Measurements from ENCODE around the gene CPSF4L.
"Not testable (repeated sequence)": the region's sequence is repeated elsewhere in the genome, so short reads cannot be mapped to it uniquely, and the experiment has no call there.

The CPSF4L gene, protein sequence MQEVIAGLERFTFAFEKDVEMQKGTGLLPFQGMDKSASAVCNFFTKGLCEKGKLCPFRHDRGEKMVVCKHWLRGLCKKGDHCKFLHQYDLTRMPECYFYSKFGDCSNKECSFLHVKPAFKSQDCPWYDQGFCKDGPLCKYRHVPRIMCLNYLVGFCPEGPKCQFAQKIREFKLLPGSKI

DNA sequence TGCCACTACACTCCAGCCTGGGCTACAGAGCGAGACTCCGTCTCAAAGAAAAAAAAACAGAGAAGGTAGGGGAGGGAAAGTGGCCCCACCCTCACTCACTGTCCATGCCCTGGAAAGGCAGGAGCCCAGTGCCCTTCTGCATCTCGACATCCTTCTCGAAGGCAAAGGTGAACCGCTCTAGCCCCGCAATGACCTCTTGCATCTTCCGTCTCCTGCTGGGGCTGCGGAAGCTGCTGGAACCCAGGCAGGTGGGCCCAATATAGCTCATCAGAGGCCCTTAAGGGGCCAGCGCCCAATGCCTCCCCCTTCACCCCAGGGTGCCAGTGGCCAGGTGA lies at the start of gene CPSF4L:
Gene CPSF4L (minus strand): TSS at position 264 of the 335 bp plus-strand sequence. CDS start 62 bp downstream, at position 202.
- no peak for DNase-seq

DNA sequence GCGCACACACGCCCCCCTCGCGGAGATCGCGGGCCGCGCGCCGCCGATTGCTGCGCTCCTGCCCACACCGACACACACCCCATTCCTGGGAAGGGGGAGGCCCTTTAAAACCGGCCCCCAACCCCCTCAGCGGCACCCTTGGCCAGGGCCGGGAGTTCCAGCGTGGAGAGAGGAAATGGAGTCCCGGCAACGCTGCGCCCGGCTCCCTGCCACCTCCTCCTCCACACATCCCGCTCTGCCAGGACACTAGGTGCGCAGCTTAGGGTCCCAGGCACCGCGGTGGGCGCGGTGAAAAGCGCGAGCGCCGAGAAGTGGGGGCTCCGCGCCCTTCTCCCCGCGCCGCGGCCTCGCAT lies 49.7 kb upstream of the CPSF4L start:
- no peak for DNase-seq

DNA sequence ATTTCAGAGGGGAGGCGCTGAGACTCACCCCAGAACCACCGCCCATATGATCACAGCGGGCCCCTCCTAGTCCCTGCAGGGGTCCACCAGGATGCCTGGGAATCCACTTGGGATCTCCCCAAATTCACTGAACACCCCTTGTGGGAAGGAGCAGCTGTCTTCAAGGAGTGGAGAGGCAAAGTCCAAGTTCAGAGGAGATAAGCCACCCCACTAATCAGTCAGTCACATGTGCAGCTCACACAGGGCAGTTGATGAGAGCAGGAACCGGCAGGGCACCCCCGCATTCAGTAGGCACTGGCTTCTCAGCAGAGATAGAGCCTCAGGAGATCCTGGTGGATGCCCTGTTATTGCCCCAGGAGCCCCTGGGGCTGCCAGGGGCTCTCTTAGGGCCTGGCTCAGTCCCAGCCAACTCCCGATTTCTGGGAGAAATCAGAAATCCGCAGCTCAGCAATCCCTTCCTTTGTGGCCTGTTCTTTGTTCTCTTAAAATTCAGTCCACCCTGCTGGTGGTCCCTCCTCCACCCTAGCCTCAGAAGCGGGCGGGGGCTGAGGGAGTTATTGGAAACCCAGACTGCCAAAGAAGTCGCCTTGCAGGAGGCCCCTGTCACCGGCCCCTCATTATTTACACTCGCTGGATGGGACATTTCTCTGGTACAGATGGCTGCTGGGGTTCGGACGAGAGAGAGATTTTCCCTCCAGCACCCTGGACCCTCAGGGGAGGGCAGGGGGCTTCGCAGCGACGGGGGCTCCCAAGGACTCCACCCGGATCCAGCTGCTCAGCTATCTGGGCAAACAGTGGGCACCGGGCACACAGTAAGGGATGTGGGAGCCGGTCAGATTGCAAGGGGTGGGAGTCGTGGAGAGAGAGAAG lies 48.3 kb upstream of the CPSF4L start:
- no peak for DNase-seq

DNA sequence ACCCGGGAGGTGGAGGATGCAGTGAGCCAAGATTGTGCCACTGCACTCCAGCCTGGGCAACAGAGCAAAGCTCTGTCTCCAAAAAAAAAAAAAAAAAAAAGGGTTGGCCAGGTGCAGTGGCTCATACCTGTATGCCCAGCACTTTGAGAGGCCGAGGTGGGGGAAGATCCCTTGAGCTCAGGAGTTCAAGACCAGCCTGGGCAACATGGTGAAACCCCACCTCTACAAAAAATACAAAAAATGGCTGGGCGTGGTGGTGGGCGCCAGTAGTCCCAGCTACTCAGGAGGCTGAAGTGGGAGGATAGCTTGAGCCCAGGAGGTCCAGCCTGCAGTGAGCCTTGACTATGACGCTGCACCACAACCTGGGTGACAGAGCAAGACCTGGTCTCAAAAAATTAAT lies 47.3 kb upstream of the CPSF4L start:
- not testable (repeated sequence) for DNase-seq

DNA sequence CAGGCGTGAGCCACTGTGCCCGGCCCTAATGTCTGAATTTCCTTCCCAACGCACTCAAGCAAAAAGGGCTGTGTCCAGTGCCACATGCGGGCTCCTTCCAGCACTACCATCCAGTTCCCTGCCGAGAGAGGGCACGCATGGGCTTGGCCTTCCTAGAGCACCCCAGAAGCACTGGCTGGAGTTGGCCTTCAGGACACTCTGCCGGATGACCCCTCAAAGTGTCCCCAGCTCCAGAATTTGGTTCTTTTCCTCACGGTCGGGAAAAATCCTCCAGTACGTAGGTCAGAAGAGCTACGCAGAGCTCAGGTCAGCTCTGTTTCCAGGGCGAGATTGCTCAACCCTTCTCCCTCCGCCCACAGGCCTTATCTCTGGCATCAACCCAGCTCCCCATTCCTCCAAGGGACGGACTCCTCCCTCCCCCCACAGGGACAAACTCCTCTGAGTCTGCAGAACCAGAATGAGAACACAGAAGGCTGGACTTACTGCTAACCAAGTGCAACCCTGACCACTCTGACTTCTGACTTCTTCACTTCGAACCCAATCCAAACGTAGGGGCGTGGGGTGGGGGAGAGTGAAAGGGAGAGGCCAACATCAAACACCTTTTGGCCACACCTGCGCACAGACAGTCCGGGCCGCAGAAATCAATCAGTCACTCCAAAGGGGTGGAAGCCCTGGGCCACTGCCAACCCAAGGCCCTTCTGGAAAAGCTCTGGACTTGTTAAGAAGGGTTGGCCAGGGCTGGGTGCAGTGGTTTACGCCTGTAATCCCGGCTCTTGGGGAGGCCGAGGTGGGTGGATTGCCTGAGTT lies 46.5 kb upstream of the CPSF4L start:
- no peak for DNase-seq

DNA sequence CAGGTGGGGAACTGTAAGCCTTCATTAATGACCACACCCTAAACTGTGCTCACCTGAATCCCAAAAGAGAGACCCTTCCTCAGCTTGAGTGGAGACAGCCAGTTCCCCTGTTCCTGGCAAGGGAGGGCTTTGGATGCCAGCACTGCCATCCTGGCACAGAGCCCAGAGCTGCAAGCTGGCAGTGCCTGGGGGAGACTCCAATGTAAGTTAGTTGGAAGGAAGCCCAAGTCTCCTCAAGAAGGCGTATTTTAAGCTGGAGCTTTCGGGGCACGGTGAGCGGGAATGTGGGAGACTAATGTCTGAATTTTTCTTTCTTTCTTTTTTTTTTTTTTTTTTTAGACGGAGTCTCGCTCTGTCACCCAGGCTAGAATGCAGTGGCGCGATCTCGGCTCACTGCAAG lies 45.5 kb upstream of the CPSF4L start:
- DNase-seq = no peak

DNA sequence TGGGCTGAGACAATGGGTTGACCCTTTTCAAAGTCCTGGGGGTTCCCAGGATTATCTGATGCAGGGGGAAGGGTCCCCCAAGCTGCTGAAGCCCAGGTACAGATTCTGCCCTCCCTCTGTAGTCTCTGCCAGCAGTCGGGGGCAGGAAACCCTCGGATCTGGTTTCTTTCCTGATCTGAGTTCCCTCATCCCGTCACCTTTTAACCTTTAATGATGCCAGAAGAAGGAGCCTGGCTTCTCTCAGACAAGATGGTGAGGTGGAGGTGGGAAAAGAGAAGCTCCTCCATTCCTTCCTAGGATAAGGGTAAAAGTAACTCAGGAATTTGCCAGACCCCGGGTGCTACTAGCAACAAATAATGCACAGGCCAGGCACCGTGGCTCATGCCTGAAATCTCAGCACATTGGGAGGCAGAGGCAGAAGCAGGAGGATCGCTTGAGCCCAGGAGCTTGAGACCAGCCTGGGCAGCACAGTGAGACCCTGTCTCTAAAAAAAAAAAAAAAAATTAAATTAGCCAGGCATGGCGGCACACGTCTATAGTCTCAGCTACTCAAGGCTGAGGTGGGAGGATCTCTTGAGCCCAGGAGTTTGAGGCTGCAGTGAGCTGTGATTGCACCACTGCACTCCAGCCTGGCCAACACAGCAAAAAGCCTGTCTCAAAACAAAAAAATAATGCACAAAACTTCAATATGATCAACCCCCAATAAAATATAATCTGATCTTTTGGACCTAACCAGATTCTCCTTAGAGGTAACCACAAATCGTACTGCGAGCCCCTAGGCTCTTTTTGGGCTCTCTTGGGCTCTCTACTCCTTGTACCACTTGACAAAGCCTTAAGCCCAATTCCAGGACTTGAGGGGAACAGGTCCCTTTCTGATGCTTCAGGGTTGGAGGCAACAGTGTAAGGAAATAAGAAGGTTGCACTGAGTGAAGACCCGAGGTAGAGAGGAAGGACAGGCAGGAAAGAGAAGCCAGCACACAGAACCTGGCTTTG lies 44.5 kb upstream of the CPSF4L start:
- no peak for DNase-seq

DNA sequence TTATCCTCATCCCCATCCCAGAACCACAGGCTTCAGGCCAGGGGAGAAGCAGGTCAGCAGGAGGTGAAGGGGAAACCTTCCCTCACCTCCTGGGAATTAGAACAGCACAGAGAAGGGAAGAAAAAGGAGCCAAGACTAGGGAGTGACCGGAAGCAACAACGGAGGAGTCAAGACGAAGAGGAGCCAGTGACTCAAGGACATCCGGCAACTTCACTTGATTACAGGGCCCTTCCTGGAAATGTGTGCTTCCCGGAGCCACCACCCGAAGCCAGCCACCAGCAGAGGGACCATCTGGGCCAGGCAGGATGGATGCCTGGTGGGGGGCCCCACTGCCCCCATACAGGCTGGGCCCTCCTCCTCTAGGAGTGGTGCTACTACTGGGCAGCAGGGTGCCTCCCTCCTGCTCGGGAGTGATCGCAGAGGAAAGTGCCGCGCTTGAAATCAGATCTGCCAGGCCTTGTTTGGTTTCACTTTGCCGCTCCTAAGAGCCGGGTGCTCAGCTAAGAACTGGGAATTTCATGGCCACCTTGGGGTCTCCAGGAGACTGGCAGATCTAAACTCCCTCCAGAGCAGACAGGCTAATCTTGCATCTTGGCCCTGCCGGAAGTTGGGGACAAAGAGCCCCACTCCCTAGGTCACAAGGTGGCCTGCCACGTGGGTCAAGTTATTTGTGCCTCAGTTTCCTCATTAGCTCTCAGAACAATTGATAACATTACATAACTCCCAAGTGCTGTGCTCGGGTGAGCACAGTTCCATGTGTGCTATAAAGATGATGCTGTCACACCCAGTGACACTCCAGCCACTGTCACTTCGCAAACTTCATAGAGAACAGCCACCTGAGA lies 43.5 kb upstream of the CPSF4L start:
- no peak for DNase-seq

DNA sequence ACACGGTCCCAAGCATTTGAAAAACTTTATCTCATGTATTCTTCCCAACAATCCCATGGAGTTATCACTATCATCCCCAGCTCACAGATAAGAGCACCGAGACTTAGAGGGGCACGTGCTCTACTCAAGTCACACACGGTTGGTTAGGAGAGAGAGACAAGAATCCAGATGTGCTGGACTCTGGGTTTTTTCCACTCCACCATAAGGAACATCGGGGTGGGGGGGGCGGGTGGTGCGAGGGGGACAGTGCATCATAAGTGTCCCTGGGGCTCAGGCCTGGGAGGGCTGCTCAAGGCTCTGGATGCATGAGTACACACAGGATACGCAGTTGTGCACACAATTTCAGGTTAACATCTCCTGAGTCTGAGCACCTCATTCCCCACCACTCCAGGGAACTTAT lies 42.8 kb upstream of the CPSF4L start:
- DNase-seq = no peak

DNA sequence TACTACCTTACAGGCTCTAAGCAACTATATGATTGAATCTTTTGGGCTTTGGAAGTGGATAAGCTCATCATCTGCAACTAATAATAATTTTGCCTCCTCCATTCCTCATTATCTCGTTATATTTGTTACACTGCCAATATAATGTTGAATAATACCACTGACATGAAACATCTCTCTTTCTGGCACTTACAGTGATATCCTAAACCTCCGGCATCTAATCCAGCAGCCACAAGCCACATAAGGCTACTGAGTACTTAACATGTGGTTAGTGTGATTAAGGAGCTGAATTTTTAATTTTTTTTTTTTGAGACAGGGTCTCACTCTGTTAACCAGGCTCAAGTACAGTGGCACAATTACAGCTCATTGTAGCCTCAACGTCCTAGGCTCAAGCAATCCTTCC lies 40.5 kb upstream of the CPSF4L start:
- no peak for DNase-seq

DNA sequence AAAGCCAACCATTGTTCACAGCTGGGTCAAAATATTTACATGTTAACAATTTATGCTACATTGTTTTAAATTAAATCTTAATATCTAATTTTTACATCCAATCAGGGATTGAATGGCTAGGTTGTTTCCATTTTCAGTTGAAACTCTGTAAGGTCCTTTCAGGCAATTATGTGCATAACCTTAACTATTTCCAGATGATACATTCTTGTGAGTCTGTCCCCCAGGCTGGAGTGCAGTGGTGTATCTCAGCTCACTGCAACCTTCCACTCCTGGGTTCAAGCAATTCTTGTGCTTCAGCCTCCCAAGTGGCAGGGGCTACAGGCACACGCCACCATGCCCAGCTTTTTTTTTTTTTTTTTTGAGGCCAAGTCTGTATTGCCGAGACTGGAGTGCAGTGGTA lies 39.7 kb upstream of the CPSF4L start:
- DNase-seq = no peak

DNA sequence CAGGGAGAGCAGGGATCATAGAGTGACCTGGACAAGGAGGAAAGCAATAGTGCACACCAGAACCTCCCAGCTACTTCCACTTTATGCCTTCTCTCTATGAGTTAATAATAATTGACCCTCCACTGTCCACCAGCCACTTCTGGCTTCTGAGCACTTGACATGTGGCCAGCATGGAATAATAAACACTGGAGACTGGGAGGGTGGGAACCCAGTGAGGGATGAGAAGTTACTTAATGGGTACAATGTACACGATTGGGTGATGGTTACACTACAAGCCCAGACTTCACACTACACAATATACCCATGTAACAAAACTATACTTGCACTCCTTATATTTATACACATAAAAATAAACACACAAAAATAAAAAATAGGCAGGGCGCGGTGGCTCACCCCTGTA lies 38.7 kb upstream of the CPSF4L start:
- no peak for DNase-seq

DNA sequence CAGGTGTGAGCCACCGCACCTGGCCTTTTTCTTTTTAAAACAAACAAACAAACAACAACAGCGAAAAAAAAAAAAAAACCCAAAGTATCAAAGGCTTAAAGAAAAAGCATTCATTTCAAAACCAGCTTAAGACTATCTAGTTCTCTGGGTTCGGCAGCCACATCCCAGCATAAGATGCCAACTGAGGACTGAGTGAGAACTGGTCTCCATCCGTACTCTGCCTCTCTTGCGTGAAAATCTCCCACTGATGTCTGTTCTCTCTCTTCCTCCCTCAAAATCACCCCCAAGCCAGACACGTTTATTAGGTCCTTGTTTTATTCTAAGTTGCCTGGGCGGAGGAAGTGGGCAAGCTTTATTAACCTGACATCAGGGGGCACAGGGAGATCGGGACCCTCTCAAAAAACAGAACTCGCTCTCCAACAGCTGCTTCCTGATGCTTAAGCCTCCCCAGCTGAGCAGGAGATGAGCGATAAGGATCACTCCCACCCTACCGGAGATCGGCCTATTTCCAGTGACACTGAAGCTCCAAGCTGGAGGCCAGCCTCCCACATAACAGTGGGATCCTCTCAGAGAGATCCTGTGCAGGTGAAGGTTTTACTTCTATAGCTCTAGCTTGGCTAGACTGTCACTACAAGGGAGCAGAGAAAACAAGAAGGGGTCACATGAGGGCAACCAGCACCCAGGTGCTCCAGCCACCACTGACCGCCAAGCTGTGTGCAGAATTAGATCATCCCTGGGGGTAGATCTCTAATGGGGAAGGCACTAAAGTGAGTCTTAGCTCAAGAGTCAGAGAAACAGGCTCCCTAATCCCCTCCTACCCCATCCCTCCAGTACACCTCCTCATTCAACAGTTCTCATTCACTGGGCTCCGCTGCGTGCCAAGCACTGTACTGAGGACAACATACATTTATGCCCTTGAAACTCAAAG lies 36.5 kb upstream of the CPSF4L start:
- DNase-seq = no peak

DNA sequence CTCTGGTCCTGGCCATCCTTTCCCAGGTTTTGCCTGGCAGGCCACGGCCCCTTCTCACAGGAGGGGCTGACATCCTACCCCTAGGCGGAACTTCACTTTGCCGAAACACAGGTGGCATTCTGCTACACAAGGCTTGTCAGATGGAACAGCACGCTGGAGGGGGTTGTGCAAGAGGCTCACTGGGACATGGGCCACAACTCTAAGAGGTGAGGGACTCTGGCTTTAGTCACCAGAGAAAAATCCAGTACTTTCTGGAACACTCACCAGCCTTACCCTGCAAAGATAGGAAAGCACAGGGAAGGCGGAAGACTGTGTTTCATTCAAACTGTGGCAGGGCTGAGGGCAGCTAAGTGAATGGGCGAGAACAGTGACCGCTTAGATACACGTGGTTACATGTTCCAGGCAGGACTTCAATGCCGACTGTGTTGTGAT lies 31.8 kb upstream of the CPSF4L start:
- DNase-seq = no peak

DNA sequence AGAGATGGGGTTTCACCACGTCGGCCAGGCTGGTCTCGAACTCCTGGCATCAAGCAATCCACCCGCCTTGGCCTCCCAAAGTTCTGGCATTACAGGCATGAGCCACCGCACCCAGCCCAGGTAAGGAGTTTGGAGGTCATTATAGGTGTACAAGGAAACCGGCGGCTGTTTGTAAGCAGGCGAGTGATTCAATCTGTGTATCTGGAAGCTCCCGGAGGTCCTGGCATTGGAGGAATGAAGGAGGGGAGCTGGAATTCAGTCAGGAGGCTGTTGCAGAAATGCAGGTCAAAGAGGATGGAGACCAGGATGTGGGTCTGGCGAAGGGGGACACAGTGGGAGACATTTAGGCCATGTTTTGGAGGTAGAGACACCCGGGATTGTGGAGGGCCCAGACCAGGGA lies 31.4 kb upstream of the CPSF4L start:
- DNase-seq = no peak

DNA sequence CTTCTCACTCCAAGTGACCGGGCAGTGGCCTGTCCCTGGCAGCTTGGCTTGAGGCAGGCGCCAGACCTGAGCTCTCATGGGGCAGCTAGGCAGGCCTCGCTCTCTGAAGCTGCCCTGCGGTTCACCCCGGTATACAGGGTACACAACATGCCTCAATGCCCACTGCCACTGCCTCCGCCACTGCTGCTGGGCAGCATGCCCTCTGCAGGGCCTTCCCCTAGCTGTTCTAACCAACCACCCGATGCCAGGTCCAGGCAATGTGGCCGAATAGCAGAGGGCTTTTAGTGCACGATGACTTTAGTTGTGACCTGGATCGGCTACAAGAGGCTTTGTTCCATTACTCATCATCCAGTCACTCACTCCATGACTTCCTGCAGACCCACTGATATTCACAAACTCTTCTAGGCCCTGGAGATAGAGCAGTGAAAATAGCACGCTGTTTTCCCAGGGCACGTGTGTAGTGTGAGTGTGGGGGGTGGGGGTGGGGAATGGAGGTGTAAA lies 30.4 kb upstream of the CPSF4L start:
- no peak for DNase-seq

DNA sequence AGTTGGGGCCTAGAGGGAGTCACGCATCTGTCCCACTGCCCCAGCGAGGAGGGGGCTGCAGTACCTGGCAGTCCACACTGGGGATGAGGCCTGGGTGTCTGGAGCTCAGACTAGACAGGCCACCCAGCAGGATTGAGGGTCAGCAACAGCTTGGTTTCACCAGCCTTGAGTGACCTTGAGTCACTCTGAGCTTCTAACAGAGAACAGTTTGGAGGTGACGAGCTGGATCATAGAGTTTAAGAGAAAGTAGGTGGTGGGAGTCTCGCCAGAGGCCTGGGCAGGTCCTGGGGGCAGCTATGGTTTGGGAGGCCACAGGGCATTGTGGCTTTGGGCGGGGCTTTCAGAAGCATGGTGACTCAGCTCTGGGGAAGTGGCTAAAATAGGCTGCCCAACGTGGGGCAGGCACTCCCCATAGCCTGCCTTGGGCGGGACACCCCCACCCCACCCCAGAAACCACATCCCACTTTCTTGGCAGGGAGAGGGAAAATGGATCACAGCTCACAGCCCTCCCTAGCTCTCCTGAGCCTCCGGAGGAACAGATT lies 29.7 kb upstream of the CPSF4L start:
- DNase-seq = no peak

DNA sequence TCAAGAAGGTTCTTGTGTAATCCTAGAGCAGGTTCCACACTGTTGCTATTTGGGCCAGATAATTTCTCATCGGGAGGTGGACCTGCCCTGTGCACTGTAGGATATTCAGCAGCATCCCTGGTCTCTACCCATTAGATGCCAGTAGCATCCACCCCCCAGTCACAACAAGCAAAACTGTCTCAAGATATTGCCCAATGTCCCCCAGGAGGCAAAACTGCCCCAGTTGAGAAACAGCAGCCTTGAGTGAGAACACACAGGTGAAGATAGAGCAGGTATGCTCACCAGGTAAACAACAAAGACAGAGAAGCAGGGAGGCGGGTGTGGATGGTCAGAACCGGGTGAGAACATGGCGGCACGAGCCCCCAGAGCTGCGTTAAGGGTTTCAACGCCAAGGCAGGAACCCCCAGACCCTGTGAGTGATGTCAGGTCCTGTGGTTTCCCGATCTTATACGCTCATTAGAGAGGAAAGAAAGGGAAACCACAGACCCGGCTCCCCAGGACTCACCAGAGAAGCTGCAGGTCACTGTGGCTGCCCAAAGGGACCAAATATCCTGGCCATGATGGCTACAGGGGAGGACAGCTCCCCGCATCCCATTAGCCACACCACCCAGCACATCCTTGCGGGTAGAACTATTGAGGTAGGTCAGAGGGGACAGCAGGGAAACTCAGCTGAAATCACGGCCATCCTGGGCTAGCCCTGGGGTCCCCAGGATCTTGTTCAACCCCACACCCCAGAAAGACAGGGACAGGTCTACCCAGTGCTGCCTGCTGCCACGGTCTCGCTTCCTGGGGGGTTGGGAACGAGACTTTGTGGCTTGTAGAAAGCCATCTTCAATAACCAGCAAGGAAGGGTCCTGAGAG lies 28.9 kb upstream of the CPSF4L start:
- DNase-seq = no peak

Data from activated naive CD4-positive, alpha-beta T cell (primary cell).